ENCODE data around the gene MRPL28. TPM values are rescaled to one million over a fixed set of nuclear protein-coding genes. Genes with fewer than 3 reads are reported as not detected.
"Not testable (repeated sequence)": the region's sequence is repeated elsewhere in the genome, so short reads cannot be mapped to it uniquely, and the experiment has no call there.

The MRPL28 gene
- total and polyA plus RNA-seq, 2 experiments from 2014 or later, result 242 to 290 TPM

GRCh38 chr16:379961-380761, 9.8 kb upstream of the MRPL28 start:
- no peak for DNase-seq (ENCODE audit: low read depth in 1 of 2, low spot score in 1 of 2)

DNA sequence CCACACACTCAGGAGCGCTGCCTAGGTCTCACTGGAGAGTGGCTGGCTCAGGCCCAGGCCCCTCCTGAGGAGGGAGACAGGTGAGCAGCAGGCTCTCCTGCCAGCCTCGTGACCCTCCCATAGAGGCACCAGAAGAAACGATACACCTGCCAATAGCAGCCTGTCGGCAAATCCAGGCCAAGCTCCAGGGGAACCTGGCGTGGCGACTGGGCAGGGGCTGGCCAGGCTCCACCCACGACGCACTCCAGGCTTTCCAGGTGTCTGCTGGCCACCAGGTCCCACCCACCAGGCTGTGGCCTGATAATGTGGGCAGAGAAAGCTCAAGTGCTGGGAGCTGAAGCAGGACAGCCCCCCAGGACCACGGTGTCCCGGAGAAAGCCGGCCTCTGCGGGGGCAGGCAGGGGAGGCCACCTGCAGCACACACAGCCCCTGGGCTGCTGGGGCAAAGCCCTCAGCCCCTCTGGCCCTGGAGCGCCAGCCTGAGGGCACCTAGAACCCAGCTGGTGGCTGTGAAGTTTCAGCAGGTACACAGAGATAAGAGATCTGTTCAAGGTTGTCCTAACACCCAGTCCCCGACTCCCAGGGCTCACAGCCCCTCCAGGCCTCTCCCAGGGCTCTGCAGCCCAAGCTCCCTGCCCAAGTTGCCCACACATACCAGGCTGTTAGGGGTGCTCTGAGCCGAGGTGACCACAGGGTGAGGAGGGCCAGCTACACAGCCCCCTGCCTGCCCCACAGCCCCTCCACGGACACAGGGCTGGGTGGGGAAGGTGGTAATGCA, 9.0 kb upstream of the MRPL28 start:
- no peak for DNase-seq (ENCODE audit: low read depth in 1 of 2, low spot score in 1 of 2)
- H3K9me3 ChIP-seq (ENCODE audit: low read depth), result no peaks in the 10 kb centered on the region
- H3K4me3 ChIP-seq, result no peak overlapping the region
- H3K36me3 ChIP-seq, result peaks cover 13% of the 10 kb centered on the region
- H3K27me3 ChIP-seq, result no peaks in the 10 kb centered on the region
- peaks cover 11% of the 10 kb centered on the region for H3K4me1 ChIP-seq (ENCODE audit: low read depth)
- no peak overlapping the region for H3K27ac ChIP-seq
- TF ChIP-seq CTCF (IDR thresholded peaks at IDR 0.05; ENCODE audit: low read depth, low read length), result no peak

More at GRCh38 chr16:379961-380761, 9.8 kb upstream of the MRPL28 start:
- peaks cover 11% of the 10 kb centered on the region for H3K4me1 ChIP-seq (ENCODE audit: low read depth)
- peak overlapping the region; percentile 76 for H3K27ac ChIP-seq
- peak overlapping the region; percentile 98 for H3K4me3 ChIP-seq
- peaks cover 6% of the 10 kb centered on the region for H3K36me3 ChIP-seq
- no peaks in the 10 kb centered on the region for H3K9me3 ChIP-seq (ENCODE audit: low read depth)
- TF ChIP-seq CTCF (IDR thresholded peaks at IDR 0.05; ENCODE audit: low read depth, low read length), result no peak
- H3K27me3 ChIP-seq, result no peaks in the 10 kb centered on the region

DNA sequence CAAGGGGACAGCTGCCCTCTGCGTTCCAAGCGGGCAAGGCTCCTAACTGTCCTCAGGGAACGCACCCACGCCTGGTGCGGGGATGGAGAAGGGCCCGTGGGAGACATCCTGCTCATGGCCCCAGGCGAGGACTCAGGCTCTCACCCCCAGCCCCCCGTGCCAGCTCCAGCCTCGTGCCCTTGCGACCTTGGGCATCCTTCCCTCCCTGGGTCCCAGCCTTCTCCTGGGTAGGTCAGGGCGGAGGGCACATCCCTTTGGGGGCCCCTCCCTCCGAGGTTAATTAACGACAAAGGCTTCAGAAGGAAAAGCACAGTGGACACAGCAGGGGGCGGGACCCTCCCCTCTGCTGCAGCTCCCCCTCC, 8.5 kb upstream of the MRPL28 start:
- no peak for TF ChIP-seq CTCF (IDR thresholded peaks at IDR 0.05; ENCODE audit: low read depth, low read length)
- Histone ChIP-seq H3K27me3 (no peaks in the 10 kb centered on the region), H3K4me3 (no peak overlapping the region), H3K9me3 (ENCODE audit: low read depth) (no peaks in the 10 kb centered on the region), H3K36me3 (peaks cover 18% of the 10 kb centered on the region), H3K27ac (no peak overlapping the region), H3K4me1 (ENCODE audit: low read depth) (peaks cover 7% of the 10 kb centered on the region)
- no peak for DNase-seq (ENCODE audit: low read depth in 1 of 2, low spot score in 1 of 2)

GRCh38 chr16:378113-378820, 7.9 kb upstream of the MRPL28 start:
- not testable (repeated sequence) for H3K4me3 ChIP-seq; H3K4me1 ChIP-seq (ENCODE audit: low read depth); H3K9me3 ChIP-seq (ENCODE audit: low read depth); H3K27me3 ChIP-seq; DNase-seq (ENCODE audit: low read depth in 1 of 2, low spot score in 1 of 2); H3K27ac ChIP-seq
- H3K36me3 ChIP-seq, result peaks cover 20% of the 10 kb centered on the region

DNA sequence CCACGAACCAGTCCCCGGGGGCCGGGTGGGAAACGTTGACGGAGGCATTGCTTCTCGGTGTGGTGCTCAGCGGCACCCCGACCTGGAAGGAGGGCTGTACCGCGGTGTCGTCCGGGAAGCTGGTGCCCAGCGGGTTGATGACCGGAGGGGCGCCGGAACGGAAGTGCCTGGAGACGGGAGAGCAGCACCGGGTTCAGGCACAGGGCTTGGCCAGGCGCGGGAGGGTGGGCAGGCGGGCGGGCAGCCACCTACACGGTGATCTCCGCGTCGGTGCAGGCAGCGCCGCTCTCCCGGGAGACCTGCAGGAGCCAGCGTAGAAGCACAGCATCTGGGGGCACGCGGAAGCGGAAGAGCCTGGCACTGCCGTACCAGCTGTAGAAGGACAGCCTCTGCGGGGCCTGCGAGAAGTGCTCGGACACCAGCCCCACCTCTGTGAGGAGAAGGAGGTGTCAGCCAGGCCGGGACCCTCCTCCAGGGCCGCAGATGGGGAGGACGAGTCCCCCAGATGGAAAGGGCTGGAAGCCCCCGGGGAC, 7.1 kb upstream of the MRPL28 start:
- H3K4me3 ChIP-seq, result no peak overlapping the region
- no peak for TF ChIP-seq CTCF (IDR thresholded peaks at IDR 0.05; ENCODE audit: low read depth, low read length)

More for the DNA sequence above, 7.1 kb upstream of the MRPL28 start:
- no peaks in the 10 kb centered on the region for H3K4me1 ChIP-seq (ENCODE audit: low read depth)
- no peaks in the 10 kb centered on the region for H3K27me3 ChIP-seq
- no peak for DNase-seq (ENCODE audit: low read depth in 1 of 2, low spot score in 1 of 2)
- H3K9me3 ChIP-seq (ENCODE audit: low read depth), result no peaks in the 10 kb centered on the region
- peaks cover 21% of the 10 kb centered on the region for H3K36me3 ChIP-seq
- H3K27ac ChIP-seq, result no peak overlapping the region
